K562 (cell line): ENCODE results near the gene NIPSNAP2. TPM values are rescaled to one million over a fixed set of nuclear protein-coding genes. Genes with fewer than 3 reads are reported as not detected.

Source experiments
- CBX2 ChIP-seq: fragments of 200-600 bp; sonication (generic); IDR thresholded peaks from one replicate; pipeline ENCODE4 v1.6.1; 2012; ENCODE audit warnings: mild to moderate bottlenecking, low read length, inconsistent platforms; ENCODE audit not compliant: insufficient read depth, poor library complexity, severe bottlenecking
- CHD2 ChIP-seq: IDR thresholded peaks from 2 replicates; pipeline ENCODE4 v1.6.1; 2011; ENCODE audit warnings: low read depth, low read length
- DIDO1 ChIP-seq: fragments of 450-650 bp; IDR thresholded peaks from 2 replicates; pipeline ENCODE4 v1.6.1; 2016; ENCODE audit warnings: low read depth, missing biosample characterization, missing genetic modification characterization
- ILF3 ChIP-seq: fragments of 450-650 bp; IDR thresholded peaks from 2 replicates; pipeline ENCODE4 v1.6.1; 2018; ENCODE audit warnings: antibody characterized with exemption, mild to moderate bottlenecking, moderate library complexity, borderline replicate concordance
- LARP7 ChIP-seq: fragments of 450-650 bp; IDR thresholded peaks from 2 replicates; pipeline ENCODE4 v1.6.1; 2016
- MECOM ChIP-seq: fragments of 250-450 bp; sonication (Bioruptor Pico); IDR thresholded peaks from 2 replicates; pipeline ENCODE4 v1.8.0; 2022; ENCODE audit warnings: inconsistent platforms
- NR1H2 ChIP-seq: sonication (generic); formaldehyde crosslinking; IDR thresholded peaks from 2 replicates; pipeline ENCODE4 v1.4.0; 2020; ENCODE audit warnings: mild to moderate bottlenecking, missing genetic modification reagents
- POLR2AphosphoS5 ChIP-seq: IDR thresholded peaks from 2 replicates; pipeline ENCODE4 v1.6.1; 2011; ENCODE audit warnings: mild to moderate bottlenecking, low read depth, low read length, moderate library complexity; ENCODE audit not compliant: control insufficient read depth, insufficient read depth
- POLR2G ChIP-seq: fragments of 200-400 bp; formaldehyde crosslinking; IDR thresholded peaks from 2 replicates; pipeline ENCODE4 v1.6.1; 2017; ENCODE audit warnings: low read depth, mild to moderate bottlenecking, antibody characterized with exemption, low read length, moderate library complexity
- POLR2H ChIP-seq: IDR thresholded peaks from 2 replicates; pipeline ENCODE4 v1.6.1; 2016; ENCODE audit warnings: missing genetic modification characterization, low read depth, mild to moderate bottlenecking, control low read depth, missing compliant biosample characterization, moderate library complexity
- RBM14 ChIP-seq: fragments of 200-400 bp; formaldehyde crosslinking; IDR thresholded peaks from 2 replicates; pipeline ENCODE4 v1.6.1; 2018; ENCODE audit warnings: low read depth, mild to moderate bottlenecking, low read length, moderate library complexity, borderline replicate concordance; ENCODE audit not compliant: insufficient read depth
- ZNF224 ChIP-seq: sonication (generic); formaldehyde crosslinking; IDR thresholded peaks from 2 replicates; pipeline ENCODE4 v1.8.0; 2022; ENCODE audit warnings: mild to moderate bottlenecking, missing genetic modification reagents
- polyA plus RNA-seq, 8 experiments: library from polyadenylated mRNA; depleted of rRNA in 4 of 8; stranded (reverse) in 5 of 8; unstranded in 3 of 8; fragments of >200 nt; fragmentation: Nextera tagmentation in 2 of 8; fragmentation: Illumina TruSeq in 1 of 8; extraction: Ambion mirVana in 2 of 8; extraction: Trizol in 1 of 8; gene quantifications; 2 replicates each; pipeline versions ENCODE4 v1.2.1 to v1.2.3, GENCODE V29; 2011 to 2014; ENCODE audit warnings: inconsistent platforms in 1 of 8, missing spikeins in 1 of 8
- total RNA-seq, 7 experiments: library from RNA; depleted of rRNA in 6 of 7; stranded (reverse); fragments of >200 nt in 6 of 7; fragmentation: Illumina TruSeq in 2 of 7; extraction: Trizol in 2 of 7; gene quantifications; 2 replicates each; pipeline versions ENCODE4 v1.2.1 to v1.2.3, GENCODE V29; 2011 to 2021; ENCODE audit warnings: low replicate concordance in 1 of 7
- TF ChIP-seq, protein P1 (sequence below), 2 experiments: fragments of 200-800 bp in 1 of 2; sonication (Bioruptor generic) in 1 of 2; sonication (generic) in 1 of 2; formaldehyde crosslinking in 1 of 2; IDR thresholded peaks in 1 of 2; conservative IDR thresholded peaks in 1 of 2; 2 replicates each; pipeline versions ENCODE4 v1.5.0 to v1.6.1; 2016 to 2020; ENCODE audit warnings: missing compliant biosample characterization in 1 of 2, missing genetic modification characterization in 1 of 2, missing genetic modification reagents in 1 of 2
- TF ChIP-seq, protein P2 (sequence below): sonication (generic); formaldehyde crosslinking; IDR thresholded peaks from 2 replicates; pipeline ENCODE4 v1.5.0; 2020; ENCODE audit warnings: missing genetic modification reagents
- TF ChIP-seq, protein P3 (sequence below), 2 experiments: fragments of 150-350 bp in 1 of 2; IDR thresholded peaks; 2 replicates each; pipeline ENCODE4 v1.6.1; 2012 to 2016; ENCODE audit warnings: low read depth in 2 of 2, low read length in 2 of 2, mild to moderate bottlenecking in 1 of 2, moderate library complexity in 1 of 2
- TF ChIP-seq, protein P4 (sequence below): fragments of 450-650 bp; formaldehyde crosslinking; IDR thresholded peaks from 2 replicates; pipeline ENCODE4 v1.4.0; 2022; ENCODE audit warnings: mild to moderate bottlenecking, moderate library complexity
- TF ChIP-seq, protein P5 (sequence below): fragments of 250-450 bp; sonication (Bioruptor Pico); IDR thresholded peaks from 2 replicates; pipeline ENCODE4 v1.8.0; 2021; ENCODE audit warnings: moderate library complexity, mild to moderate bottlenecking, inconsistent platforms

Gene NIPSNAP2
- total and polyA plus RNA-seq, 9 of the 15 experiments (the other 6 are each of a cell fraction or from before 2014, with no cell fraction given), result 24.9 to 107 (median 53.0) TPM

DNA sequence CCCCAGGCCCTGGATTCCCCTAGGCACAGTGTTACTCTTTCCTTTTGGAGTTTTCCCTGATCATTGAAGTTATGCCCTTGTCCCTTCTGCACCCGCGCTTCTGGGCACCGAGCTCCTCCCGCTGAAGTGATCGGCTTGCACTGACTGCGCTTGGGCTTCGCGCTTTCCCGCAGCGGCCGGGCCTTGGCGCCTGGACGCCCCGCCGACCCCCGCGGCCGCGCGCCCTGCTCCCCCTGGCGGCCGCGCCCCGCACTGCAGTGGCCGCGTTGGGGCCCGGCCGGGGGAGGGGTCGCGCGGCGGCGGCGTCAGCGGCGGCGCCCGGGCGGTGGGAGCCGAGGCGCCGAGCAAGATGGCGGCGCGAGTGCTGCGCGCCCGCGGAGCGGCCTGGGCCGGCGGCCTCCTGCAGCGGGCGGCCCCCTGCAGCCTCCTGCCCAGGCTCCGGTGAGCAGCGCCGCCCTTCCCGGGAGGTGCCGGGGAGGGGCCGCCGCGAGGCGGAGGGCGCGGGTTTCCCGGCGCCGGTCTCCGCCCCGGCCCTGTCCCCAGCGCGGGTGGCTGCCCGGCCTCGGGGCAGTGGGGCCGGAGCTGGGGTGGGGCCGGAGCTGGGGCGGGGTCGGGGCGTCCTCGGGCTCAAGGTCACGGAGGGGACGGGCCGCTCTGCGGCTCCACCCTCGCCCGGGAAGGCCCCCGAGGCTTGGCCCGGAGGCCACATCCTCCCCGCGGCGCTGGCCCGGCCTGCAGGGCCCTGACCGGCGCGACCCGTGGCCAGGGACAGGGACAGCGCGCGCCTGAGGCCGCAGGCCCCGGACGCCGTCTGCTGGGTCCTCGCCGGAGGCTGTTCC is at the start of gene NIPSNAP2 (continued):
- TF ChIP-seq RBM14, result no peak
- TF ChIP-seq CBX2, result no peak
- TF ChIP-seq POLR2G, result peak; percentile 91
- no peak for TF ChIP-seq DIDO1
- no peak for TF ChIP-seq LARP7
- TF ChIP-seq ZNF224 (CRISPR knock-in tag), result 0 out of 2 replicates have a peak, but pooled peaks have one; percentile 31
- TF ChIP-seq, protein P1, sequence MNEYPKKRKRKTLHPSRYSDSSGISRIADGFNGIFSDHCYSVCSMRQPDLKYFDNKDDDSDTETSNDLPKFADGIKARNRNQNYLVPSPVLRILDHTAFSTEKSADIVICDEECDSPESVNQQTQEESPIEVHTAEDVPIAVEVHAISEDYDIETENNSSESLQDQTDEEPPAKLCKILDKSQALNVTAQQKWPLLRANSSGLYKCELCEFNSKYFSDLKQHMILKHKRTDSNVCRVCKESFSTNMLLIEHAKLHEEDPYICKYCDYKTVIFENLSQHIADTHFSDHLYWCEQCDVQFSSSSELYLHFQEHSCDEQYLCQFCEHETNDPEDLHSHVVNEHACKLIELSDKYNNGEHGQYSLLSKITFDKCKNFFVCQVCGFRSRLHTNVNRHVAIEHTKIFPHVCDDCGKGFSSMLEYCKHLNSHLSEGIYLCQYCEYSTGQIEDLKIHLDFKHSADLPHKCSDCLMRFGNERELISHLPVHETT (CRISPR knock-in tag; conservative IDR thresholded peaks at IDR 0.05 in 1 of 2, IDR thresholded peaks at IDR 0.05 in 1 of 2), result peak in 1 of 2 experiments; percentile 98; a peak in 2 of 4 replicates
- no peak for TF ChIP-seq MECOM
- TF ChIP-seq CHD2, result no peak
- TF ChIP-seq, protein P2, sequence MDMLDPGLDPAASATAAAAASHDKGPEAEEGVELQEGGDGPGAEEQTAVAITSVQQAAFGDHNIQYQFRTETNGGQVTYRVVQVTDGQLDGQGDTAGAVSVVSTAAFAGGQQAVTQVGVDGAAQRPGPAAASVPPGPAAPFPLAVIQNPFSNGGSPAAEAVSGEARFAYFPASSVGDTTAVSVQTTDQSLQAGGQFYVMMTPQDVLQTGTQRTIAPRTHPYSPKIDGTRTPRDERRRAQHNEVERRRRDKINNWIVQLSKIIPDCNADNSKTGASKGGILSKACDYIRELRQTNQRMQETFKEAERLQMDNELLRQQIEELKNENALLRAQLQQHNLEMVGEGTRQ (CRISPR knock-in tag), result no peak
- TF ChIP-seq, protein P3, sequence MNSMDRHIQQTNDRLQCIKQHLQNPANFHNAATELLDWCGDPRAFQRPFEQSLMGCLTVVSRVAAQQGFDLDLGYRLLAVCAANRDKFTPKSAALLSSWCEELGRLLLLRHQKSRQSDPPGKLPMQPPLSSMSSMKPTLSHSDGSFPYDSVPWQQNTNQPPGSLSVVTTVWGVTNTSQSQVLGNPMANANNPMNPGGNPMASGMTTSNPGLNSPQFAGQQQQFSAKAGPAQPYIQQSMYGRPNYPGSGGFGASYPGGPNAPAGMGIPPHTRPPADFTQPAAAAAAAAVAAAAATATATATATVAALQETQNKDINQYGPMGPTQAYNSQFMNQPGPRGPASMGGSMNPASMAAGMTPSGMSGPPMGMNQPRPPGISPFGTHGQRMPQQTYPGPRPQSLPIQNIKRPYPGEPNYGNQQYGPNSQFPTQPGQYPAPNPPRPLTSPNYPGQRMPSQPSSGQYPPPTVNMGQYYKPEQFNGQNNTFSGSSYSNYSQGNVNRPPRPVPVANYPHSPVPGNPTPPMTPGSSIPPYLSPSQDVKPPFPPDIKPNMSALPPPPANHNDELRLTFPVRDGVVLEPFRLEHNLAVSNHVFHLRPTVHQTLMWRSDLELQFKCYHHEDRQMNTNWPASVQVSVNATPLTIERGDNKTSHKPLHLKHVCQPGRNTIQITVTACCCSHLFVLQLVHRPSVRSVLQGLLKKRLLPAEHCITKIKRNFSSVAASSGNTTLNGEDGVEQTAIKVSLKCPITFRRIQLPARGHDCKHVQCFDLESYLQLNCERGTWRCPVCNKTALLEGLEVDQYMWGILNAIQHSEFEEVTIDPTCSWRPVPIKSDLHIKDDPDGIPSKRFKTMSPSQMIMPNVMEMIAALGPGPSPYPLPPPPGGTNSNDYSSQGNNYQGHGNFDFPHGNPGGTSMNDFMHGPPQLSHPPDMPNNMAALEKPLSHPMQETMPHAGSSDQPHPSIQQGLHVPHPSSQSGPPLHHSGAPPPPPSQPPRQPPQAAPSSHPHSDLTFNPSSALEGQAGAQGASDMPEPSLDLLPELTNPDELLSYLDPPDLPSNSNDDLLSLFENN (IDR thresholded peaks at IDR 0.05; ENCODE audit: low read depth in 2 of 2, low read length in 2 of 2), result no peak
- peak; percentile 51 for TF ChIP-seq POLR2AphosphoS5
- TF ChIP-seq, protein P4, sequence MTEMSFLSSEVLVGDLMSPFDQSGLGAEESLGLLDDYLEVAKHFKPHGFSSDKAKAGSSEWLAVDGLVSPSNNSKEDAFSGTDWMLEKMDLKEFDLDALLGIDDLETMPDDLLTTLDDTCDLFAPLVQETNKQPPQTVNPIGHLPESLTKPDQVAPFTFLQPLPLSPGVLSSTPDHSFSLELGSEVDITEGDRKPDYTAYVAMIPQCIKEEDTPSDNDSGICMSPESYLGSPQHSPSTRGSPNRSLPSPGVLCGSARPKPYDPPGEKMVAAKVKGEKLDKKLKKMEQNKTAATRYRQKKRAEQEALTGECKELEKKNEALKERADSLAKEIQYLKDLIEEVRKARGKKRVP (CRISPR knock-in tag), result 0 out of 2 replicates have a peak, but pooled peaks have one; percentile 33
- TF ChIP-seq POLR2H (tag), result peak; percentile 87
- TF ChIP-seq, protein P5, sequence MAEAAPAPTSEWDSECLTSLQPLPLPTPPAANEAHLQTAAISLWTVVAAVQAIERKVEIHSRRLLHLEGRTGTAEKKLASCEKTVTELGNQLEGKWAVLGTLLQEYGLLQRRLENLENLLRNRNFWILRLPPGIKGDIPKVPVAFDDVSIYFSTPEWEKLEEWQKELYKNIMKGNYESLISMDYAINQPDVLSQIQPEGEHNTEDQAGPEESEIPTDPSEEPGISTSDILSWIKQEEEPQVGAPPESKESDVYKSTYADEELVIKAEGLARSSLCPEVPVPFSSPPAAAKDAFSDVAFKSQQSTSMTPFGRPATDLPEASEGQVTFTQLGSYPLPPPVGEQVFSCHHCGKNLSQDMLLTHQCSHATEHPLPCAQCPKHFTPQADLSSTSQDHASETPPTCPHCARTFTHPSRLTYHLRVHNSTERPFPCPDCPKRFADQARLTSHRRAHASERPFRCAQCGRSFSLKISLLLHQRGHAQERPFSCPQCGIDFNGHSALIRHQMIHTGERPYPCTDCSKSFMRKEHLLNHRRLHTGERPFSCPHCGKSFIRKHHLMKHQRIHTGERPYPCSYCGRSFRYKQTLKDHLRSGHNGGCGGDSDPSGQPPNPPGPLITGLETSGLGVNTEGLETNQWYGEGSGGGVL (CRISPR knock-in tag), result no peak
- TF ChIP-seq ILF3, result no peak
- no peak for TF ChIP-seq NR1H2 (CRISPR knock-in tag)
